ENCODE data around the gene HPSE2.

HPSE2 gene

GRCh38 chr10:98861962-98862361 lies 373.7 kb downstream of the HPSE2 start:
- DNase-seq (no peak), ATAC-seq (ENCODE audit: insufficient read depth, low read depth) (no peak)
- Histone ChIP-seq H3K9ac (ENCODE audit: low read depth, low read length) (no peak overlapping the region), H3K4me2 (ENCODE audit: insufficient read depth, low read length) (no peak overlapping the region), H3K9me3 (ENCODE audit: insufficient read depth, low read length, severe bottlenecking) (no peaks in the 10 kb centered on the region), H3K79me2 (ENCODE audit: insufficient read depth, low read length) (no peaks in the 10 kb centered on the region), H2AFZ (ENCODE audit: low read depth, low read length) (no peak overlapping the region), H3K27ac (ENCODE audit: low read length) (no peak overlapping the region), H3K4me1 (ENCODE audit: insufficient read depth, low read length) (no peaks in the 10 kb centered on the region), H4K20me1 (ENCODE audit: insufficient read depth, low read length) (no peaks in the 10 kb centered on the region), H3K36me3 (ENCODE audit: insufficient read depth, low read length) (no peaks in the 10 kb centered on the region), H3K27me3 (ENCODE audit: insufficient read depth, low read length, poor library complexity) (no peaks in the 10 kb centered on the region), H3K4me3 (ENCODE audit: low read depth in 1 of 2, low read length in 2 of 2) (no peak overlapping the region)
- TF ChIP-seq EZH2 (IDR thresholded peaks at IDR 0.05; ENCODE audit: borderline replicate concordance, low read depth, low read length, severe bottlenecking), result no peak
- TF ChIP-seq, protein P1, sequence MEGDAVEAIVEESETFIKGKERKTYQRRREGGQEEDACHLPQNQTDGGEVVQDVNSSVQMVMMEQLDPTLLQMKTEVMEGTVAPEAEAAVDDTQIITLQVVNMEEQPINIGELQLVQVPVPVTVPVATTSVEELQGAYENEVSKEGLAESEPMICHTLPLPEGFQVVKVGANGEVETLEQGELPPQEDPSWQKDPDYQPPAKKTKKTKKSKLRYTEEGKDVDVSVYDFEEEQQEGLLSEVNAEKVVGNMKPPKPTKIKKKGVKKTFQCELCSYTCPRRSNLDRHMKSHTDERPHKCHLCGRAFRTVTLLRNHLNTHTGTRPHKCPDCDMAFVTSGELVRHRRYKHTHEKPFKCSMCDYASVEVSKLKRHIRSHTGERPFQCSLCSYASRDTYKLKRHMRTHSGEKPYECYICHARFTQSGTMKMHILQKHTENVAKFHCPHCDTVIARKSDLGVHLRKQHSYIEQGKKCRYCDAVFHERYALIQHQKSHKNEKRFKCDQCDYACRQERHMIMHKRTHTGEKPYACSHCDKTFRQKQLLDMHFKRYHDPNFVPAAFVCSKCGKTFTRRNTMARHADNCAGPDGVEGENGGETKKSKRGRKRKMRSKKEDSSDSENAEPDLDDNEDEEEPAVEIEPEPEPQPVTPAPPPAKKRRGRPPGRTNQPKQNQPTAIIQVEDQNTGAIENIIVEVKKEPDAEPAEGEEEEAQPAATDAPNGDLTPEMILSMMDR (IDR thresholded peaks at IDR 0.05; ENCODE audit: borderline replicate concordance, extremely low read depth, low read length, poor library complexity, severe bottlenecking), result no peak

DNA sequence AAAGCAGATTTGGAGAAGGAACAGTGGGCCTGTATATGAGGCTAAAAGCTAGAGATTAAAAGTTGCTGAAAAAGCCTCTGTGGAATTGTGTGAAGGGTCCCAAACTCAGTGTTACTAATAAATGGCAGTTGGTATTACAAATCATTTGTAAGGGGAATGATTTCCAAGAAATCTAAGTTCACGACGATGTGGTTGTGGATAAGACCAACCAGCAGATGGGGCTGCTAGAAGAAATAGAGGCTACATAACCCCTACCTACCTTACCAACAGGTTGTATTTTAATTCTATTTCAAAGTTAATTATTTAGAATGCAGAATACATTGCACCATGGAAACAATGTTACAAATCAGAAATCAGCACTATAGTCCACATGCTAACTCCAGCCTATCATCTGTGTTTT lies 377.1 kb downstream of the HPSE2 start:
- ATAC-seq (ENCODE audit: insufficient read depth, low read depth), result no peak
- no peak overlapping the region for H2AFZ ChIP-seq (ENCODE audit: low read depth, low read length)
- H3K79me2 ChIP-seq (ENCODE audit: insufficient read depth, low read length), result no peaks in the 10 kb centered on the region
- H3K27ac ChIP-seq (ENCODE audit: low read length), result no peak overlapping the region
- no peaks in the 10 kb centered on the region for H3K36me3 ChIP-seq (ENCODE audit: insufficient read depth, low read length)
- no peak overlapping the region for H3K9ac ChIP-seq (ENCODE audit: low read depth, low read length)
- no peaks in the 10 kb centered on the region for H4K20me1 ChIP-seq (ENCODE audit: insufficient read depth, low read length)
- H3K9me3 ChIP-seq (ENCODE audit: insufficient read depth, low read length, severe bottlenecking), result no peaks in the 10 kb centered on the region
- DNase-seq, result no peak
- no peak overlapping the region for H3K4me2 ChIP-seq (ENCODE audit: insufficient read depth, low read length)
- TF ChIP-seq, protein P1 (IDR thresholded peaks at IDR 0.05; ENCODE audit: borderline replicate concordance, extremely low read depth, low read length, poor library complexity, severe bottlenecking), result peak; percentile 9
- no peak for TF ChIP-seq EZH2 (IDR thresholded peaks at IDR 0.05; ENCODE audit: borderline replicate concordance, low read depth, low read length, severe bottlenecking)
- H3K4me1 ChIP-seq (ENCODE audit: insufficient read depth, low read length), result no peaks in the 10 kb centered on the region
- peaks cover 3% of the 10 kb centered on the region for H3K27me3 ChIP-seq (ENCODE audit: insufficient read depth, low read length, poor library complexity)
- no peak overlapping the region for H3K4me3 ChIP-seq (ENCODE audit: low read depth in 1 of 2, low read length in 2 of 2)

- Histone ChIP-seq H2AFZ (ENCODE audit: low read depth, low read length) (no peak overlapping the region), H3K4me3 (ENCODE audit: low read depth in 1 of 2, low read length in 2 of 2) (no peak overlapping the region), H3K27me3 (ENCODE audit: insufficient read depth, low read length, poor library complexity) (peaks cover 3% of the 10 kb centered on the region), H3K79me2 (ENCODE audit: insufficient read depth, low read length) (no peaks in the 10 kb centered on the region), H3K4me1 (ENCODE audit: insufficient read depth, low read length) (no peaks in the 10 kb centered on the region), H3K9ac (ENCODE audit: low read depth, low read length) (no peak overlapping the region), H3K9me3 (ENCODE audit: insufficient read depth, low read length, severe bottlenecking) (no peaks in the 10 kb centered on the region), H3K27ac (ENCODE audit: low read length) (no peak overlapping the region), H3K36me3 (ENCODE audit: insufficient read depth, low read length) (no peaks in the 10 kb centered on the region), H4K20me1 (ENCODE audit: insufficient read depth, low read length) (no peaks in the 10 kb centered on the region), H3K4me2 (ENCODE audit: insufficient read depth, low read length) (no peak overlapping the region)
- ATAC-seq (ENCODE audit: insufficient read depth, low read depth), result no peak
- no peak for DNase-seq
- TF ChIP-seq, protein P1 (IDR thresholded peaks at IDR 0.05; ENCODE audit: borderline replicate concordance, extremely low read depth, low read length, poor library complexity, severe bottlenecking), result no peak
- TF ChIP-seq EZH2 (IDR thresholded peaks at IDR 0.05; ENCODE audit: borderline replicate concordance, low read depth, low read length, severe bottlenecking), result no peak
Measured at GRCh38 chr10:98855403-98856189, 380.1 kb downstream of the HPSE2 start.

Measured in DND-41 (cell line).